H1 (cell line): Measurements from ENCODE around the gene CNTNAP1. TPM values are rescaled to one million over a fixed set of nuclear protein-coding genes. Genes with fewer than 3 reads are reported as not detected.

ENCODE experiments used
- CTCF ChIA-PET: fragments of 300-600 bp; sonication (Branson Sonifier 250); formaldehyde crosslinking; loops from one replicate; lab custom pipeline; 2021; ENCODE audit not compliant: partially characterized antibody; lab: Charles Lee
- POLR2A ChIA-PET: fragments of 300-600 bp; sonication (Branson Sonifier 250); formaldehyde crosslinking; loops from one replicate; lab custom pipeline; 2021; ENCODE audit warnings: inconsistent platforms; ENCODE audit not compliant: partially characterized antibody; lab: Charles Lee
- DNase-seq, 2 experiments: peaks; one replicate each; pipeline versions ENCODE4 v3.0.0 to v3.0.0-alpha.2; 2010 to 2022; ENCODE audit warnings: low spot score in 2 of 2, low read depth in 1 of 2, mixed read lengths in 1 of 2
- FAIRE-seq: peaks from 2 replicates; lab custom pipeline; 2011; peaks lifted over from hg19 to GRCh38; lab: Jason Lieb, UNC
- H2AFZ ChIP-seq: 2 replicates; pipeline ENCODE4 v1.8.1; 2012; ENCODE audit warnings: low read length, inconsistent platforms
- H2AK5ac ChIP-seq: 2 replicates; pipeline ENCODE4 v1.6.1; 2013; ENCODE audit warnings: low read depth, low read length
- H2BK120ac ChIP-seq: replicated peaks from 2 replicates; pipeline ENCODE3; 2013; ENCODE audit warnings: low read depth, low read length, inconsistent platforms
- H2BK12ac ChIP-seq: 2 replicates; pipeline ENCODE4 v1.6.1; 2013; ENCODE audit warnings: low read depth, low read length
- H2BK15ac ChIP-seq: 2 replicates; pipeline ENCODE4 v1.6.1; 2013; ENCODE audit warnings: low read length
- H2BK20ac ChIP-seq: 2 replicates; pipeline ENCODE4 v1.6.1; 2013; ENCODE audit warnings: low read length
- H2BK5ac ChIP-seq: 2 replicates; pipeline ENCODE4 v1.6.1; 2013; ENCODE audit warnings: low read depth, low read length
- H3K14ac ChIP-seq: 2 replicates; pipeline ENCODE4 v1.6.1; 2013; ENCODE audit warnings: inconsistent platforms; ENCODE audit not compliant: insufficient read length
- H3K18ac ChIP-seq: 2 replicates; pipeline ENCODE4 v1.6.1; 2013; ENCODE audit warnings: low read length; ENCODE audit errors: extremely low read depth
- H3K23ac ChIP-seq: 2 replicates; pipeline ENCODE4 v1.6.1; 2013; ENCODE audit warnings: inconsistent platforms; ENCODE audit not compliant: insufficient read length
- H3K23me2 ChIP-seq: 2 replicates; pipeline ENCODE4 v1.6.1; 2013; ENCODE audit warnings: low read depth, low read length
- H3K27ac ChIP-seq: 2 replicates; pipeline ENCODE4 v1.6.1; 2011; ENCODE audit warnings: low read depth, low read length, inconsistent platforms
- H3K27me3 ChIP-seq, 4 experiments: replicated peaks in 1 of 4; 1 replicate in 1 of 4; 2 replicates in 3 of 4; pipeline versions ENCODE4 v1.6.1 to v1.8.1; 2011 to 2013; ENCODE audit warnings: low read length in 3 of 4, mild to moderate bottlenecking in 3 of 4, inconsistent platforms in 2 of 4, mixed read lengths in 2 of 4, moderate library complexity in 1 of 4; ENCODE audit not compliant: control insufficient read depth in 3 of 4, insufficient read depth in 3 of 4; ENCODE audit errors: extremely low read depth in 1 of 4
- H3K36me3 ChIP-seq, 4 experiments: 2 replicates each; pipeline versions ENCODE4 v1.6.1 to v1.8.1; 2011 to 2013; ENCODE audit warnings: mild to moderate bottlenecking in 4 of 4, low read length in 3 of 4, moderate library complexity in 2 of 4, control low read depth in 1 of 4, inconsistent platforms in 1 of 4; ENCODE audit not compliant: insufficient read depth in 4 of 4, control insufficient read depth in 2 of 4
- H3K4ac ChIP-seq: replicated peaks from 2 replicates; pipeline ENCODE3; 2013; ENCODE audit warnings: low read length, low read depth, mixed read lengths, inconsistent platforms; ENCODE audit not compliant: insufficient read length
- H3K4me1 ChIP-seq, 4 experiments: replicated peaks in 1 of 4; 1 replicate in 1 of 4; 2 replicates in 3 of 4; pipeline versions ENCODE4 v1.6.1 to v1.8.1; 2011 to 2013; ENCODE audit warnings: low read length in 3 of 4, inconsistent platforms in 2 of 4, mixed read lengths in 1 of 4; ENCODE audit not compliant: insufficient read depth in 4 of 4, control insufficient read depth in 3 of 4
- H3K4me2 ChIP-seq, 2 experiments: 2 replicates each; pipeline versions ENCODE4 v1.6.1 to v1.8.1; 2011 to 2013; ENCODE audit warnings: low read depth in 2 of 2, low read length in 2 of 2, control low read depth in 1 of 2, inconsistent platforms in 1 of 2, mild to moderate bottlenecking in 1 of 2; ENCODE audit not compliant: insufficient read depth in 1 of 2
- H3K4me3 ChIP-seq, 4 experiments: fragments of 200-600, 300-600 bp in 1 of 4; sonication (generic), shearing (Covaris generic), sonication (Bioruptor Twin) in 1 of 4; 2 replicates each; pipeline versions ENCODE4 v1.5.1 to v1.8.1; 2011 to 2016; ENCODE audit warnings: low read length in 4 of 4, low read depth in 3 of 4, control low read depth in 2 of 4, inconsistent platforms in 2 of 4, mild to moderate bottlenecking in 2 of 4, mixed read lengths in 1 of 4, moderate library complexity in 1 of 4; ENCODE audit not compliant: insufficient read depth in 2 of 4; ENCODE audit errors: extremely low read depth in 1 of 4
- H3K56ac ChIP-seq: replicated peaks from 2 replicates; pipeline ENCODE3; 2013; ENCODE audit warnings: low read depth, mild to moderate bottlenecking, mixed read lengths, low read length, inconsistent platforms; ENCODE audit not compliant: insufficient read length
- H3K79me1 ChIP-seq: 2 replicates; pipeline ENCODE4 v1.6.1; 2013; ENCODE audit warnings: low read depth, low read length, control low read depth
- H3K79me2 ChIP-seq, 2 experiments: 2 replicates each; pipeline versions ENCODE4 v1.6.1 to v1.8.1; 2012 to 2013; ENCODE audit warnings: low read length in 2 of 2, mild to moderate bottlenecking in 2 of 2, inconsistent platforms in 1 of 2; ENCODE audit not compliant: insufficient read depth in 2 of 2, control insufficient read depth in 1 of 2
- H3K9ac ChIP-seq, 4 experiments: replicated peaks in 1 of 4; 1 replicate in 1 of 4; 2 replicates in 3 of 4; pipeline versions ENCODE4 v1.6.1 to v1.8.1; 2011 to 2013; ENCODE audit warnings: low read depth in 3 of 4, low read length in 3 of 4, control low read depth in 2 of 4, mild to moderate bottlenecking in 2 of 4, moderate library complexity in 2 of 4, inconsistent platforms in 1 of 4; ENCODE audit errors: extremely low read depth in 1 of 4
- H3K9me3 ChIP-seq, 2 experiments: 2 replicates each; pipeline versions ENCODE4 v1.6.1 to v1.8.1; 2012 to 2013; ENCODE audit warnings: mild to moderate bottlenecking in 2 of 2, moderate library complexity in 2 of 2, control low read depth in 1 of 2, inconsistent platforms in 1 of 2, low read depth in 1 of 2, low read length in 1 of 2, mixed read lengths in 1 of 2; ENCODE audit not compliant: insufficient read depth in 2 of 2
- H4K20me1 ChIP-seq, 2 experiments: replicated peaks in 1 of 2; 2 replicates each; pipeline versions ENCODE3 to v1.8.1; 2011 to 2013; ENCODE audit warnings: inconsistent platforms in 2 of 2, low read length in 2 of 2, mild to moderate bottlenecking in 1 of 2; ENCODE audit not compliant: insufficient read depth in 2 of 2, control insufficient read depth in 1 of 2
- H4K5ac ChIP-seq: 2 replicates; pipeline ENCODE4 v1.6.1; 2013; ENCODE audit warnings: low read length, low read depth, mixed read lengths, inconsistent platforms; ENCODE audit not compliant: insufficient read length
- H4K8ac ChIP-seq: 2 replicates; pipeline ENCODE4 v1.8.0; 2013; ENCODE audit warnings: mild to moderate bottlenecking, moderate library complexity, low read length, inconsistent platforms; ENCODE audit not compliant: insufficient read depth; ENCODE audit errors: extremely low read depth
- H4K91ac ChIP-seq: replicated peaks from 2 replicates; pipeline ENCODE3; 2013; ENCODE audit warnings: low read length, mixed read lengths, inconsistent platforms; ENCODE audit not compliant: insufficient read length
- SP2 ChIP-seq: IDR thresholded peaks from 2 replicates; pipeline ENCODE4 v1.6.1; 2012; ENCODE audit warnings: mild to moderate bottlenecking, low read length, inconsistent platforms
- SP4 ChIP-seq: IDR thresholded peaks from 2 replicates; pipeline ENCODE4 v1.6.1; 2012; ENCODE audit warnings: low read length, inconsistent platforms
- SUZ12 ChIP-seq: fragments of 200-600 bp; sonication (generic); IDR thresholded peaks from 2 replicates; pipeline ENCODE4 v1.6.1; 2012; ENCODE audit warnings: mild to moderate bottlenecking, inconsistent platforms, low read length, moderate library complexity, mixed read lengths
- TCF12 ChIP-seq: IDR thresholded peaks from 2 replicates; pipeline ENCODE4 v1.6.1; 2011; ENCODE audit warnings: low read depth, mild to moderate bottlenecking, low read length
- WGBS, 2 experiments: shearing (Covaris generic) in 1 of 2; methylation state at CpG; one replicate each; pipeline versions ENCODE4 v1.1.6 to v1.1.7; 2013 to 2015; ENCODE audit warnings: low lambda C conversion rate in 2 of 2, mixed read lengths in 2 of 2, inconsistent platforms in 1 of 2, low coverage in 1 of 2, missing lambda C conversion rate in 1 of 2; ENCODE audit not compliant: insufficient replicate concordance in 2 of 2, insufficient coverage in 1 of 2, insufficient read length in 1 of 2; ENCODE audit errors: extremely low coverage in 1 of 2, missing lambda C conversion rate in 1 of 2; 5-methylcytosine and 5-hydroxymethylcytosine counted together
- polyA plus RNA-seq, 7 experiments: library from polyadenylated mRNA; depleted of rRNA in 3 of 7; stranded (reverse) in 5 of 7; unstranded in 2 of 7; fragments of >200 nt in 5 of 7; fragments of 200-250 nt in 2 of 7; gene quantifications; 1 replicate in 5 of 7; 2 replicates in 1 of 7; 4 replicates in 1 of 7; pipeline versions ENCODE4 v1.2.1 to v1.2.3, GENCODE V29; 2011 to 2013; ENCODE audit warnings: missing spikeins in 2 of 7, mixed read lengths in 2 of 7
- total RNA-seq: library from RNA; stranded (reverse); fragmentation: NEBNext Ultra II Directional; extraction: Animal tissue kit (Norgen Biotek cat#: 25700); gene quantifications from 2 replicates; pipeline ENCODE4 v1.2.1, GENCODE V29; 2021

The CNTNAP1 gene
- total and polyA plus RNA-seq, 2 of the 8 experiments (the other 6 are each of a cell fraction or from before 2014, with no cell fraction given), result 4.7 to 10.0 TPM

GRCh38 chr17:42692489-42692888 is 10.2 kb downstream of the CNTNAP1 start:
- 92% methylated on average over 11 of the region's 11 CpGs; no CpG with 5 or more reads in 1 of the 2 experiments for WGBS, 2 experiments
- no peak overlapping the region for H2BK20ac ChIP-seq
- H2BK5ac ChIP-seq, result no peak overlapping the region
- 0 out of 2 replicates have a peak, but pooled peaks cover 2% of the 10 kb centered on the region for H3K23me2 ChIP-seq
- H3K23ac ChIP-seq, result no peak overlapping the region
- no peak for DNase-seq
- H3K27me3 ChIP-seq, result no peaks in the 10 kb centered on the region
- no peak overlapping the region for H4K91ac ChIP-seq
- no peak overlapping the region for H3K18ac ChIP-seq
- H3K36me3 ChIP-seq, result peaks cover 0 to 6% (median under 1%) of the 10 kb centered on the region in 4 experiments; a peak in 3 of 8 replicates
- no peak overlapping the region for H4K5ac ChIP-seq
- no peak overlapping the region for H3K4me2 ChIP-seq
- no peak overlapping the region for H3K4ac ChIP-seq
- no peak overlapping the region for H3K14ac ChIP-seq
- H4K8ac ChIP-seq, result no peak overlapping the region
- no peaks in the 10 kb centered on the region for H3K79me1 ChIP-seq
- no peak overlapping the region for H2BK120ac ChIP-seq
- H3K79me2 ChIP-seq, result no peaks in the 10 kb centered on the region
- H2BK12ac ChIP-seq, result no peak overlapping the region
- ChIA-PET POLR2A (interaction anchor here (0.9 to 3.0 kb wide), 3 partner anchors 9 to 11 kb away, joined by 3 to 9 read pairs (median 3); no protein-coding TSS in a partner anchor), CTCF (interaction anchor here (1.3 to 1.4 kb wide), 2 partner anchors 9 to 18 kb away, joined by 3 read pairs; no protein-coding TSS in a partner anchor)
- no peak overlapping the region for H3K4me3 ChIP-seq
- H3K4me1 ChIP-seq, result 0 out of 7 replicates have a peak, but pooled peaks cover 0 to 3% (median 0%) of the 10 kb centered on the region in 4 experiments
- TF ChIP-seq SP2 (no peak), TCF12 (no peak), SP4 (no peak), SUZ12 (no peak)
- H3K56ac ChIP-seq, result no peak overlapping the region
- no peak overlapping the region for H2AFZ ChIP-seq
- H3K9me3 ChIP-seq, result no peaks in the 10 kb centered on the region
- no peak overlapping the region for H3K27ac ChIP-seq
- H4K20me1 ChIP-seq, result peaks cover 0 to 5% of the 10 kb centered on the region in 2 experiments
- no peak overlapping the region for H3K9ac ChIP-seq
- H2BK15ac ChIP-seq, result no peak overlapping the region
- FAIRE-seq, result no peak
- no peak overlapping the region for H2AK5ac ChIP-seq
